Breast epithelium (tissue), 3 donors: Measurements from ENCODE around the gene RMI1.
"Not testable (repeated sequence)": the region's sequence is repeated elsewhere in the genome, so short reads cannot be mapped to it uniquely, and the experiment has no call there.

ENCODE experiments used
- POLR2A ChIP-seq: fragments of 450-650 bp; IDR thresholded peaks from one replicate; pipeline ENCODE4 v1.6.1; 2016; ENCODE audit warnings: antibody characterized with exemption, mild to moderate bottlenecking, moderate library complexity
- POLR2AphosphoS5 ChIP-seq, 3 donors: sonication (generic); formaldehyde crosslinking; IDR thresholded peaks; one replicate each; pipeline ENCODE4 v1.6.1; 2017; ENCODE audit warnings: antibody characterized with exemption in 3 of 3
- TF ChIP-seq, protein P1 (sequence below), 3 donors: fragments of 450-650 bp; IDR thresholded peaks; one replicate each; pipeline ENCODE4 v1.5.1; 2016 to 2017; ENCODE audit warnings: antibody characterized with exemption in 3 of 3, mild to moderate bottlenecking in 3 of 3, moderate library complexity in 3 of 3

DNA sequence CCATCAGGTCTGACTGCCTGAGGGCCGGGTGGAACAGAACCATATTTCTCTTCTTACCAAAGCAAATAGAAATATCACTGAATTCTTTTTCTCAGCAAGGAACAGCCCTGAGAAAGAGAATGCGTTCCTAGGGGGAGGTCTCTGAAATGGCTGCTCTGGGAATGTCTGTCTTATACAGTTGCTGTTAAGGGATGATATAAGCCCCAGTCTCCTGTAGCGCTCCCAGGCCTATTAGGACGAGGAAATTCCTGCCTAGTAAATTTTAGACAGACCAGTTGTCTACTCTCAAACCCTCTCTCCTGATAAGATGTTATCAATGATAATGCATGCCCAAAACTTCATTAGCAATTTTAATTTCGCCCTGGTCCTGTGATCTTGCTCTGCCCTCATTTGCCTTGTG, 61.3 kb downstream of the RMI1 start:
- TF ChIP-seq, protein P1, sequence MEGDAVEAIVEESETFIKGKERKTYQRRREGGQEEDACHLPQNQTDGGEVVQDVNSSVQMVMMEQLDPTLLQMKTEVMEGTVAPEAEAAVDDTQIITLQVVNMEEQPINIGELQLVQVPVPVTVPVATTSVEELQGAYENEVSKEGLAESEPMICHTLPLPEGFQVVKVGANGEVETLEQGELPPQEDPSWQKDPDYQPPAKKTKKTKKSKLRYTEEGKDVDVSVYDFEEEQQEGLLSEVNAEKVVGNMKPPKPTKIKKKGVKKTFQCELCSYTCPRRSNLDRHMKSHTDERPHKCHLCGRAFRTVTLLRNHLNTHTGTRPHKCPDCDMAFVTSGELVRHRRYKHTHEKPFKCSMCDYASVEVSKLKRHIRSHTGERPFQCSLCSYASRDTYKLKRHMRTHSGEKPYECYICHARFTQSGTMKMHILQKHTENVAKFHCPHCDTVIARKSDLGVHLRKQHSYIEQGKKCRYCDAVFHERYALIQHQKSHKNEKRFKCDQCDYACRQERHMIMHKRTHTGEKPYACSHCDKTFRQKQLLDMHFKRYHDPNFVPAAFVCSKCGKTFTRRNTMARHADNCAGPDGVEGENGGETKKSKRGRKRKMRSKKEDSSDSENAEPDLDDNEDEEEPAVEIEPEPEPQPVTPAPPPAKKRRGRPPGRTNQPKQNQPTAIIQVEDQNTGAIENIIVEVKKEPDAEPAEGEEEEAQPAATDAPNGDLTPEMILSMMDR (IDR thresholded peaks at IDR 0.05): not testable (repeated sequence)
- TF ChIP-seq POLR2A; POLR2AphosphoS5 (IDR thresholded peaks at IDR 0.05): not testable (repeated sequence)
